ENCODE results near the gene MBTD1.

GRCh38 chr17:51279183-51279582 lies 19.3 kb upstream of the MBTD1 start:
- TF ChIP-seq EZH2 (IDR thresholded peaks at IDR 0.05; ENCODE audit: insufficient read depth, poor library complexity, severe bottlenecking) (no peak), EZH2phosphoT487 (IDR thresholded peaks at IDR 0.05; ENCODE audit: insufficient read depth, low read depth) (no peak)
